ENCODE results near the gene KCNQ5.
"Not testable (repeated sequence)": the region's sequence is repeated elsewhere in the genome, so short reads cannot be mapped to it uniquely, and the experiment has no call there.

Gene KCNQ5

DNA sequence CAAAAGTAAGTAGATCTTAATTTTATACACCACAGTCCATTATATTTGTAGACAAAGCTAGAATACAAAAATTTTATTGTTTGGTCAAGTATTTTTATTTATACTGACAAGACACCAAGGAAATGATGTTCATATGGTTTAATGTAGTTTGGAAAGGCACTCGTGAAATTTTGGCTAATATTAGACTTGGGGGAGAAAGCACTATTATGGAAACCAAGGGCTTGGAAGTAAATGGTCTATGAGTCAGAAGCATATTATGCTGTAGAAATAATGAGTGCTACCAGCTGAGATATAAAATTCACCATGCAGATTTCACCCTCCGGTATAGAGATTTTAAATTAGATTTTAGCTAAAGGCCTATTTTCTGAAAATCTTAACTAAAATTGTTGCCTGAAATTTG lies 233.6 kb downstream of the KCNQ5 start:
- no peak for FAIRE-seq

DNA sequence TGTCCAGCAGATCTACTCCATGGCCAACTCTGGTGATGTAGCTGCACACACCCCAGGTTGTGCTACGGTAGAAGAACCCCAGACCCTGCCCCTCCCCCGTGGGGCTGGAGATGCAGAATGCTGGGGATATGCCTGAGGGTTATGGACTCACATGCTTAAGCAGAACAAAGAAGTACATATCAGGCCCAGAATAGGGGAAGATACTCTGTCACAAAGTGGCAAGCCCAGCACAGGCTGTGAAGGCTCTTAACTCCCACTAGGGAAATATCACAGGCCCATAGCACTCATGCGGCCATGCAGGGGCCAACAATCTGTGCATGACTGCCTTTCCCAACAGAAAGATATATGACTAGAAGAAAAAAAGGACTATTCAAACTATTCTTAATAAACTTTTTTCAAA lies 234.9 kb downstream of the KCNQ5 start:
- FAIRE-seq = no peak

DNA sequence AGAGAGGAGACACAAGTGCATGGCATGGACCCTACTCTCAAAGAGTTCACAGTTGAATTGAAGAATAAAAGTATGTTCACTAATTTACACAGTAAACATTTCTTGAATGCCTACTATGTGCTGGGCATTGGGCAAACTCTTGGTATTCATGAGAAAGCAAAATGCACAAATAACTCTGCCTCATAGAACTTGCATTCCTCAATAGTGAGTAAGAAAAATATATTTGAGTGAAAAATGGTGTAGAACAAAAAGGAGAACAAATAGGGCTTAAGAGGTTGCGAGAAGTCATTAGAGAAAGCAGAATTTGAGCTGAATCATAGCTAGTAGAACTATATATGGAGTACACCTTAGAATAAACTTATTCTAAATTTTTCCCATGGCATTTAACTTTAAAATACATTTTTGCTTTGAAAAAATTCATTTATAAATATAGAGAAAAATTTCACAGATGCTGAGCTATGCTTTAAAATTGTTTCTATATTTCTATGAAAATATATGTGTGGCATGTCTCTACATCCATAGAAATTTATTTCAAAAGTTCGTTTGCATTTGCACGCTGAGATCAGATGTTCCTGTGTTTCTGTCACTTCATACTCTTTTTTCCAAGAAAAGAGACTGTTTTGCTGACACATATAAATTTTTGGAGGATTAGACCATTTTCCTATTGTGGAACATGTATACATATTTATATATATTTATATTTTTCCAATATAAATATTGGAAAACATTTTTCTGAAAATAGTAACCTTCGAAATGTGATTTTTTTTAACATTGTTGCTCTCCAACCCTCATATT lies 236.1 kb downstream of the KCNQ5 start:
- no peak for FAIRE-seq

DNA sequence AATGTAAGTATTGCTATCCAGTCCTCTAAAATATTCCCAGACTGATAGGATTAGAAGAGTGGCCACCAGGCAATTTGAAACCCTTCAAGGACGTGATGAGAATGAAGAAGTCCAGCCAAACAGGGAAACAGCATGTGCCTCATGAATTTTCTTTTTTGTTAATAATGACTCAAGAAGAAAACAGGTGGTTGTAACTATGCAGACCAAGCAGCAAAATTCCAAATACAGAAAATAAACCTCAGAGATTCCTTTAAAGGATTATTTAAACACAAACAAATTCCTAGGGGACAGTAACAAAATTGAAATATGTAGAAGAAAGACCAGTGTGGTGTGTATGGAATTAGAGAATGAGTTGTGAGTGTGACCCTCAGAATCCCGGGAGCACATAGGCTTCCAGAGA lies 239.2 kb downstream of the KCNQ5 start:
- FAIRE-seq = no peak

DNA sequence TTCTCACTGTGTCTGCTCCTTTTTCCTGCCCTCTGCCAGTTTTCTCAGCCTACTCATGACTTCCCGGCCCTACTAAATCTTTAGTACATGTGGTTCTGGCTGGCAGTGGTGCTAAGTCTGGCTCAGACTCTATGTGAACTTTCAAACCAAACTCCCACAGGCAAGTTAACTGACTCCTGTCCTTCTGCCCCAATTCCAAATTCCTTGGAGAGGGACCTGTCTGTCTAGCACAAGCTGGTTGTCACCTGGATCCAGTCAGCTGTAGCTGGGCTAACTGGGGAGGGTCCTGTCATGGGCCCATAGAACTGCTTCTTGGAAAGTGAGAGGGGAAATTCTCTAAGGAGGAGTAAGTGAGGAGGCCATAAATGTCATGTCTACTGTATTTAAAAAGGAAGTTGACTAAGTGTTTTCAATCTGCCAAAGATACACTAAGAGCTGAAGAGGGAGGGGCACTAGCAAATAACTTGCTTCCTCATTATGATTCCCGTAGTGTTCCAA lies 240.1 kb downstream of the KCNQ5 start:
- FAIRE-seq = no peak

DNA sequence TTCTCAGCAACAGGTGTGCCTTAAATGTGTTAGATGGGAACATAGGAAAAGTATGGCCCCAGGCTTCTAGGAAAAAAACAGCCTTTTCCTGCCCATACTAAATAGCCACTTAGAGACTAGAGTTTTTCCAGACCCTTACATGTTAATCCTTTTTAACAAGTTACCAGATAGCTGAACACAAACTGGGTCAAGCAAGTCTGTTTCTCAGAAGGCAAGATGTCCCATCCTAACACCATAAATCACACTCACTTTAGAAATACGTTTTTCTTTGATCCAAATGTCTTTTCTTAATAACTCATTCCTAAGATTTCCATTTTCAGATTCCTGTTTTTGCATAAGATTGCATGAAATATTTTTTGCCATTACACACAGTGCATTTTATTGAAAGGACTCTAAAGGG lies 241.3 kb downstream of the KCNQ5 start:
- FAIRE-seq = no peak

DNA sequence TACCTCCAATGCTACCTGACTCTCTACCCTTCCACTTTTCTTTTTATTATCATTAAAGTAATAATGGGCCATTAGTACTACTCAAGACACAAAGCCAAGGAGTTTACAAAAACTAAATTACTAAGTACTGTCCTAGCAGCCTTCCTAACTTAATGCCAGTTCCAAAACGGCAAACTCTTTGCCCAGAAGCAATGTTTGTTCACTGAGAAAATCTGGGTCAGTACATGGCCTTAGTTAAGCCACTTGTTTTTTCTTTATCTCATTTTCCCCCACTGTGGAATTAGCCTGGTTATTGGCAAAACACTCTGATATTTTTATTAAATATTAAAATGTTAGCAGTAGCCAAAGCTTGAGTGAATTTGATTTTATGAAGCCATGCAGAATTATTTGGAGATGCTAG lies 242.4 kb downstream of the KCNQ5 start:
- FAIRE-seq = no peak

DNA sequence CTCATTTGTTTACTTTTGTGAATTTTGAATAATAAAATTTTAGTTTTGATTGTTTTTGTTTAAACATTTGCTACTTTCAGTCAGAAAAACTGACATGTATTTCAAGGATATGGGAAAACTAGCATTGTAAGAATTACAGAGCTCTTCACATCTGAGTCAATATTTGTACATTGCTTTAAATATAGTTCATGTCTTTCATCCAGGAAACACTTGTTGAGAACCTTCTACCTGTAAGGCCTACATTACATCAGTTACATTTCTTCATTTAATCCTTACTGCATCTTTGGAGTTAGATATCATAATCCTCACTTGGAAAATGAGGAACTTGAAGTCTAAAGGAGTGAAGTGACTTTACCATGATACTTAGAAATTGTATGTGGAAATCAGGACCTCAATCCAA lies 242.9 kb downstream of the KCNQ5 start:
- FAIRE-seq = no peak

DNA sequence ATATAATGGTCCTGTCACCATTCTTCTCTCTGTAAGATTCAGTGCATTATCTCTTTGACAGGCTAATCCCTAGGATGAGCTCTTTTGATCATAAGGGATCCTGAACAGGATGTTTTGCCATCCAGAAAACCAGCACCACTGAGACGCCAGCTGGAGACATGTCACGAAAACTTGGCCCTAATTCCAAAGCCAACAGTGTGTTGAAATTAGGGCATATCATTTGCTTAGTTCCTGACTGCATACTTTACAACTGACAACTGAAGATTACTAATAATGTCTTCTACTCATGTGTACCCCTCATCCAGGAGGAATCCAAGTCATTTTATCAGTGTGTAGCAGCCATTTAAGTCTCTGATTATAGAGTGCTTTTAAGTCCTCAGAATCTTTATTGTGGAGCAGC lies 243.6 kb downstream of the KCNQ5 start:
- no peak for FAIRE-seq

DNA sequence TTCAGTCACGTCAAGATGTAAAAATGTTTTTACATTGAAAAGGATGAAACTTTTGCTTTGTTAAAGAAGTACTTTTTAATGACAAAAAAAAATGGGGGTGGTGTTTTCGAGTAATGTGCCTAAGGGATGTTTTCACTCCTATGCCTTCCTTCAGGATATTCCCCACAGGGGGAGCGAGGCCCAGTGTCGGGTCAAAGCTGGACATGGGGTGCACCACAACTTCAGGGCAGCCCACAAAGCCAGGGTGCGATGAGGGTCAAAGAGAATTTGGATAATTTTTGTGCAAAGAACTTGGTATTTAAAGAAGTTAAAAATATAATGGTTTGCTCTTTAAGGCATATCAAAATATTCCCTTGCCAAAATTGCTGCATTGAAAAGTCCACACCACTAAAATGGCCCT lies 247.8 kb downstream of the KCNQ5 start:
- FAIRE-seq = no peak

DNA sequence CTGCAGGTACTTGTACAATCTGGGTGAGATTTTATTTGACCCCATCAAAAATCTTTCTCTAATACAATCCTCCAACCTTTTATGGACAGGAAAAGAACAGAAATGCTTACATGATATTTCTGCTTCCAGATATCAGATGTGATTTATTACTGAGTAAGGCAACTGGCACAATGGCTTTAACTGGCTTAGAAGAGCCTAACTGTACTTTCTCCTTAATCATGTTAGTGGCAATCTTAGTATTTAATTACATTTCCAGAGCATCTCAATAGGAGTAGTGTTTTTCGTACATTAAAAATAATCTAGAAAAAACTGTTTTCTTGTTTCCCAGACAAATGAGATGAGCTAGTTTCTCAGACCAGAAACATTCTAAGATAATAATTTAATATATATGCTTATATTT lies 251.6 kb downstream of the KCNQ5 start:
- FAIRE-seq = no peak

DNA sequence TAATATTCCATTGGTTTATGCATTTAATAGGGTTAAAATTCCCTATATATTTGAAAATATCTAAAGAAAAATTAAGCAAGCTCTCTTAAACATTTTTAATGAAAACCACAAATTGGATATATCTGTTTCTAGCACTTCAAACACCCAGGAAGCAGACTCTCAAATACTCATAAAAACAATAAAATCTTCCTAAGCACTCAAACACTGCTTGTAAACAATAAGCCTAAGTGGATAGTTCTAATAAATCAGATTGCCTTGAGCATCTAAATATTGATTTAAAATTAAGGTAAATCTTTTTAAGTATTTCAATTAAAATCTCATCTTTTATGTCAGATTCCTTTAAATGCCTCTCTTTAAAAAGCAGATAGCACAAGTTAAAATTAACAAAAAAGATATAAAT lies 254.4 kb downstream of the KCNQ5 start:
- FAIRE-seq = no peak

DNA sequence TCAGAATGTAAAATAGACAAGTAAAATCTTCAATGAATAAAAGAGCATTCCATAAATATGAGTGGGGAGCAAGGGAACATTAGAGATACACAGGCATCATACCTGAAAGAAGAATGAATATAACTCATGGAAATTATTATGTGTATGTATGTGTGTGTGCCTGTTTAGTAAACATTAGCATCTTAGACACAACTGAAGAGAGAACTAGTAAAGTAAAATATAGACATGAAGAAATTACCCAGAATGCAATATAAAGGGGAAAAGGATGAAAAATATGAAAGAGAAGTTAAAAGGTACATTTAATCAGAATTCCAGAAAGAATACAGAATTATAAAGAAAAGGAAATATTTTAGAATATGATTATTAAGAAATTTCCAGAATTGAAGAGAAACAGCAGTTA lies 264.3 kb downstream of the KCNQ5 start:
- no peak for FAIRE-seq

DNA sequence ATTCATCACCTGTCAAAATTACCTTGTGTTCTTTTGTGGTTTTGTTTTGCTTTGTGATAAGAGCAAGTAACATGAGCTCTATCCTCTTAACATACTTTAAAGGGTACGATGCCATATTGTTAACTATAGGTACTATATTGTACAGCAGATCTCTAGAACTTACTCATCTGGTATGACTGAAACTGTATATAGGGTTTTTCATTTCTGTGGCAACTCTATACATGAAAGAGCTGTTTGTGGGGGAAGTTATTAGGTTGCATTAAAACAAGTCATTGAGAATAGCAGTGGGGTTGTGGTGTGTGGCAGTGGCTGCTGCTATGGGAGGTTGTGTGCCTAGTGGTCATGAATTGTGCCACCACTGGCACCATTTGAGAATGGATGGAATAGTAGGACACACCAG lies 268.4 kb downstream of the KCNQ5 start:
- FAIRE-seq = no peak

DNA sequence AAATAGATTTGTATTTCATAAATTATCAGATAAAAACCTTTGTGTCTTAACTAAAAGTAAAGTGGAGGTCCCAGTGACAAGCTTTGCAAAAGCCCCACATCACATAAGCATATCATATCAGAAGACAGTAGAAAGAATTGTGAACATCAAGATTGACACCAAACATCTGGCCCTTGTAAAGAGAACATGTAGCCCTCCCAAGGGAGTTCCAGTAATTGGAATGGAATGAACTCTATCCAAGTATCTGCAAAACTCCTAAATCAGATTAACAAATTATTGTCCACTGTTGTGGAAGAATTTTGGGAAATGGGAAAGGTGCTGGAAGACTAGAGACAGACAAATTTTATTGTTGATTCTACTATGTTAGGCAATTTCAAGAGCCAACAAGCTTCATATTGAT lies 268.8 kb downstream of the KCNQ5 start:
- no peak for FAIRE-seq

DNA sequence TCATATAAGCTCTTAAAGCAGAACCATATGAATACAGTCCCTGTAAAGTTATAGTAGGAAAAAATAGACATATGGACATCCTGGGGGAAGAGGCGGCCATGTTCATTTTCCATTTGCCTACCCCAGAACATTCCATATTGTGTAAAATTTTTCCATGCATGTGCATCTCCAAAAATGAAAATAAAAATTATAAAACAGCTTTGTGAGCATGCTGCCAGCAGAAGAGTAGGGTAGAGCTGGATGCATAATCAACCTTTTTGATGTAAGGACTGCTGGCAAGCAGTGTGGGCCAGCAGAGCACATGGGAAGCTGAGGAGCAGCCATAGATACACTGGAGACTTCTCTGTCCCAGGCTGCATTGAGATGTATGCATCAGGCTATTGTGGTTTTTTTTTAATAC lies 271.0 kb downstream of the KCNQ5 start:
- no peak for FAIRE-seq

DNA sequence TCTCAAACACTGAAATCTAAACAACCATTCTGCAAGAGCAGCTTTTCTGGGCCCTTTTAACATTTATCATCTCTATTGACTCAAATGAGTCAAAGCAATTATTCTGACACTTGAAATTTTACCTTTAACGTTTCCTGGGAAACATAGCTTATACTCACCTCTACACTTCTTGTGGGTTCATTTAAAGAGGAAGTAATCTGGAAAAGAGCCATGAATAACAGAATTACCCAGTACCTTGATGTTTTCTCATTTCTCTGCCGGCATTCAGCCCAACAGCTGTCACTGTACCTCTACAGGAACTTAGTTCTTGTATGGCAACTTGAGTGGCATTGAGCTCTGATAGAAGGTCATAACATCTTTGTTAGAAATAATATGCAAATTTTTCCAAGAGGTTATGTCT lies 272.2 kb downstream of the KCNQ5 start:
- FAIRE-seq = no peak

DNA sequence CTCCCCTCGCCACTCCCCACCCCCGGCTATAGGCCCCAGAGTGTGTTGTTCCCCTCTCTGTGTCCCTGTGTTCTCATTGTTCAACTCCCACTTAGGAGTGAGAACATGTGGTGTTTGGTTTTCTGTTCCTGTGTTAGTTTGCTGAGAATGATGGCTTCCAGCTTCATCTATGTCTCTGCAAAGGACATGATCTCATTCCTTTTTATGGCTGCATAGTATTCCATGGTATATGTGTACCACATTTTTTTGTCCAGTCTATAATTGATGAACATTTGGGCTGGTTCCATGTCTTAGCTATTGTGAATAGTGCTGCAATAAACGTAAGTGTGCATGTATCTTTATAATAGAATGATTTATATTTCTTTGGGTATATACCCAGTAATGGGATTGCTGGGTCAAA lies 276.4 kb downstream of the KCNQ5 start:
- FAIRE-seq = not testable (repeated sequence)

DNA sequence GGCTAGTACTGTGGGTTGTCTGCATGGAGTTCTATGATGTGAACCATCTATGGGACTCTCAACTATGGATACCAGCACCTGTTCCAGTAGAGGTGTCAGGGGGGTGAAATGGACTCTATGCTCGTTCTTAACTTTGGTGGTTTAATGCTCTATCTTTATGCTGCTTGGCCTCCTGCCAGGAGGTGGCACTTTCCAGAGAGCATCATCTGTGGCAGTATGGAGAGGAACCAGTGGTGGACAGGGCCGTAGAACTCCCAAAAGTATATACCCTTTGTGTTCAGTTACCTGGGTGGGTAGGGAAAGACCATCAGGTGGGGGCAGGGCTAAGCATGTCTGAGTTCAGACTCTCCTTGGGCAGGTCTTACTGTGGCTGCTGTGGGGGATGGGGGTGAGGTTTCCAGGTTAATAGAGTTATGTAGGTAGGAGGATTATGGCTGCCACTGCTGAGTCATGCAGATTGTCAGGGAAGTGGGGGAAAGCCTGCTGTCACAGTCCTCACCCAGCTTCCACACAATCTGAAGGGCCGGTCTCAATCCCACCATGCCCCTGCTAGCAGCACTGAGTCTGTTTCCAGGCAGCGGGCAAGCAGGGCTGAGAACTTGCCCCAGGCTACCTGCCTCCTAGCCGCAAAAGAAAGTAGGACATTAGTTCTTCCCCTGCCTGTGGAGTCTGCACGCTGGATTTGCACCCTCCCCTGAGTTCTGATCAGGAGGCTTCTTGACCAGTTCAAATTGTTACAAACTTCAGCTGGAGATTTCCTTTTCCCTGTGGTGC lies 284.0 kb downstream of the KCNQ5 start:
- FAIRE-seq = no peak

DNA sequence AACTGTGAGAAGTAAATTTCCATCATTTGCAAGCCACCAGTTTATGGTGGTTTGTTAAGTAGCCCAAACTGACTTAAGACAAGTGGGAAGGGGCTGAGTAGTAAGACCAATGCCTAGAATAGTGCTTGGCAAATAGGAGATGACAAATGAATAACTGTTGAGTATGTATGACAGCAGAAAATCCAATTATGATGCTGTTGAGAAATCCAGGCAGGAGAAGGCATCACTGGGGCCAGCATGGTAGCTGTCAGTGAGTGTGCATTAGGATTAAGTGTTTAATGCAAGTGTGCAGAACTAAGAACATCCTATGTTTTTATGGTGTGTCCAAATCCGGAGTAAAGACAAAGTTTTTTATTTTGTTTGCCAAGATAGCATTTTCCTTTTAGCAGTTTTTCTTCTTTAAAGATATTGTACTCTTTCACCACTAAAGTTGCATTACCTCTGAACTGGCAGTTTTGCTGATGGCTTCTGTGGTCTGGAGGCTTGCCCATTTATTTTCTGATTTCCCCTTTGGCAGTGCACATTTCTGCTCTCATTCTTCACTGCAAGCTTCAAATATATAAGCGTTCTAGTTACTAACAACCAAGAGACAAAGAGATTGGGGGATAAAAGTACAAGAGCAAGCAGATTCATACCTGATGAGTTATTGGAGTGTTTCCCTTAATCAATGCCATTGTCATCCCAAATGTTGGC lies 289.7 kb downstream of the KCNQ5 start:
- no peak for FAIRE-seq

DNA sequence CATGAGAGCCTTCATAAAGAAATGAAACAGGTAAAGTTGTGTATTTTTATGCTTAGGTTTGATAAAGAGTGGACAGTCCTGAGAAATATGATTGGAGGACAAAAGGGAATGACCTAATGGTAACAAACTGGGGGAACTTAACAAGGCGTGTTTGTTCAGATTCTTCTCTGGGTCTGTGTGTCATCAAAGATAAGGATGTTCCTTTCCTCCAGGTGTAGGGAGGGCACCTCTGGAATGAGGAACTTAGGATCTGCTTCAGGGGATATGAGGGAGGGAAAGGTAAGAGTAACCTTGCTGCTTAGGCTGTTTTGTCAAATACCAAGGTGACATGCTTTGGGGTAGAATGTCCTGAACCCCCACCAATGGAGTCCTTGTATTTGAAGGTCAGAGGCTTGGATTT lies 291.9 kb downstream of the KCNQ5 start:
- no peak for FAIRE-seq

DNA sequence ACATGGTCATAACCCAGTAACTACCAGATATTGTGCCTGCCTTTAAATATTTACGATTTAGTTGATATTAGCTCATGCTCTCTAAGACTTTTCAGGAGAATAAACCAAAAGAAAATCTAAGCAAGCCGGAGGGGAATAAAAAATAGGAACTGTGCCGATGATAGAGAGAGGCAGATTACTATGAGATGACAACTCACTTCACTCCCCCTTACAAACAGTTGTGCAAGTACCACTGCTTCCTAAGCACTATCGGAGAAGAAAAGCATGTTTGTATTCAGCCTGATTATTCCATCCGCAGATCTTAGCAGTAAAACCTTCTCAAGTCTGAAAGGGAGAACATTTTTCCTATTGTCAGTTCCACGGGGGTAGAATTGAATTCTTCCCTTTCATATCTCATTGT lies 294.4 kb downstream of the KCNQ5 start:
- FAIRE-seq = no peak

DNA sequence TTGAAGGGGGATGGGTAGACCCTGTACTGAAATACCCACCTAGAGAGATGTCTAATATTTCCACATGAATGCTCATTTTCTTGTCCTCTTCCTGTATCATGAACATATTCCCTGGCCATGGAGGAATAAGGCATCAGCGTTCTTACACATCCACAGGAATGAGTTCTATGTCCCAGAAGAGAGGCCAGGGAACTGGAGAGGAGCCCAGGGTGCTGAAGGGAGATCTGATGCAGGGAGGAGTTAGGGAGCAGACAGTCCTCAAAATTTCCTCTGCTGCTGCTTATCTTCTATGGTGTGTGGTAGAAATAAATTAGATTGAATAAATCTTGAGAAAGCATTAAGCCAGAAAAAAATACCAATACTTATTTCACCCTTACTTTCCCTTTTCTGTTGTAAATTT lies 295.0 kb downstream of the KCNQ5 start:
- FAIRE-seq = no peak

DNA sequence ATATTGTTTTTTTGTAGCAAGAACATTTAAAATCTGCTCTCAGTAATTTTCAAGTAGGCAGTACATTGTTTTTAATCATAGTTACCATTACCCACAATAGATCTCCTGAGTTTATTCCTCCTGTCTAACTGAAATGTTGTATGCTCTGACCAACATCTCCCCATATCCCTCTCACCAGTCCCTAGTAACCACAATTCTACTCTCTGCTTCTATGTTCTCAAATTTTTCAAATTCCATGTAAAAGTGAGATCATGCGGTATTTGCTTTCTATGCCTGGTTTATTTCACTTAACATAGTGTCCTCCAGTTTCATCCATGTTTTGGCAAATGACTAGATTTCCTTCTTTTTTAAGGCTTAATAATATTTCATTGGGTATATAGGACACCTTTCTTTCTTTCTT lies 300.5 kb downstream of the KCNQ5 start:
- no peak for FAIRE-seq
